Measurements from ENCODE around the gene LYPD8.

LYPD8 gene

DNA sequence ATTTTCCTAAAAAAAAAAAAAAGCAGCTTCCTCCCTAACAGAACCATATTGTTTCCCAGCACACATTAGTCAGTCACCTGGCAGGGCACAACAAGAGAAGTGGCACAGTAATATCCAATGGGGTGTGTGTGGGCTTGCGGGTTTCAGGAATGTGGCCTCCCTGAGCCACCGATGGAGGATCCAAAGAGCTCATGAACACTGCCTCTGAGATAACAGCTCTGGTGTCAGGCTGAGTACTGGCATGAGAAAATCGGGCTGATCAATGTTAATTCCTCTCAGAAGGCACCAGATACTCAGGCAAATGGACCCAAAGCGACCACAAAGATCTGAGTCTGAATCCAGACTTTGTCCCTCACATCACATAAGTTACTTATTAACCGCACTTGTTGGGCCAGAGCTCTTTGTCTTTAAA, 2.2 kb upstream of the LYPD8 start:
- DNase-seq (ENCODE audit: low read depth), result no peak

GRCh38 chr1:248756636-248757035, 1.1 kb upstream of the LYPD8 start:
- no peak for DNase-seq (ENCODE audit: low read depth)

DNA sequence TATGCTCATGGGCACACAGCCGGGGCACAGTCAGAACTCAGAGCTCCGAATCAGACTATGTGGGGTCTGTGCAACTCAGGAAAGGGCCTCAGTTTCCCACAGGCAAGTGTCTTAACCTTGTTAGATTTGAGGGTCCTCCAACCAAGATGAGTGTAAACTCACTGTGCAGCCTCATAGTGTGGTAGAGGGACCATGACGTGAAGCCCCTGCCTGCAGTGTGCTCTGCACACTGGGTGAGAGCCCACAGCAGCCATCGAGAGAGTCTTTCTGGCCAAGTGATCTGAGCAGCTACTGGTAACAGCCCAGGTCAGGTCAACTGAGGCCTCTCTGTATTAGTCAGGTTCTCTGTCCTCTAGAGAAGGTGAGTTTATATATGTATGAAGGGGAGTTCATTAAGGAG, 592 bp upstream of the LYPD8 start:
- DNase-seq (ENCODE audit: low read depth), result no peak

DNA sequence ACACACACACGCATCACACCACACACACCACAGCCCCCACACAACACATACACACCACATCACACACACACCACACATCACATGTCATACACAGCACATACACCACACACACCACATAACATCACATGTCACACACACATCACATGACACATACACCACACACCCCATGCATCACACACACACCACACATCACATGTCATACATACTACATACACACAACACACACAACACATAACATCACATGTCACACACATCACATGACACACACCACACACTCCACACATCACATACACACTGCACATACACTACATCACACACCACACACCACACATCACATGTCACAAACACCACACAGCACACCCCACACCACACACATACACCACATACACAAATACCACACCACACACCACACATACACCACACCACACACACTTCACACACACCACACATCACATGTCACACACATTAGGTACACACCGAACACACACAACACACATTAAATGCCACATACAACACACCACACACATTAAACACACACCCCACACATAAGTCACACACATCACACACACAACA, 1.8 kb downstream of the LYPD8 start:
- DNase-seq (ENCODE audit: low read depth), result no peak

DNA sequence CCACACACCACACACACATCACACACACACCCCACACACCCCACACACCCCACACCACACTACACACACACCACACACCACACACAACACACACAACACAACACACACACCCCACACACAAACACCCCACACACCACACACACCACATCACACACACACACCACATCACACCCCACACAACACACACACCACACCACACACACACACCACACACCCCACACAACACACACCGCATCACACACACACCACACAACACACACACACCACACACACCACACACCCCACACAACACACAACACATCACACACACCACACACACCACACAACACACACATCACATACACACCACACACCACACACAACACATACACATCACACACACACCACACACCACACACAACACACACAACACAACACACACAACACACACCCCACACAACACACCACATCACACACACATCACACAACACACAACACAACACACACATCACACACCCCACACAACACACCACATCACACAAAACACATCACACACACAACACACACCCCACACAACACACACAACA, 2.4 kb downstream of the LYPD8 start:
- no peak for DNase-seq (ENCODE audit: low read depth)

- DNase-seq (ENCODE audit: low read depth), result peak; percentile 18
These were observed 3.2 kb downstream of the LYPD8 start for GRCh38 chr1:248752161-248753028.

DNA sequence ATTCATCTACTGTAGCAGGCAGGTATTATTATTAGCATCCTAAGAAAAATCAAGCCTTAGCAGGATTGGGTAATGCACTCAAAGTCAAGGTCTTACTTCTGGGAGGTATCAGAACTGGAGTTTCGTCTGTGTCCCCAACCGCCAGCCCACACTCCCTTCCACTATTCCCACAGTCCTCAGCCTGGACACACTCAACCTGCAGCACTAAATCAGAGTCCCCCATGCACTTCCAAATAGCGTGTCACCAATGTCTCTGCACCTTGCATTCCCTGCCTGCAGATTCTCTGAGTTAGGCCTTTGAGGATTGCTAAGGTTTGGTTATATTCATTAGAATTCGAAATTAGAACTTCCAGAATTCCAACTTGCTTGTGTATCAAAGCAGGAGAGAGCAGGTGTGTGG, 3.9 kb downstream of the LYPD8 start:
- DNase-seq (ENCODE audit: low read depth), result no peak

- no peak for DNase-seq (ENCODE audit: low read depth)
These were observed 4.4 kb downstream of the LYPD8 start for GRCh38 chr1:248751142-248751541.

DNA sequence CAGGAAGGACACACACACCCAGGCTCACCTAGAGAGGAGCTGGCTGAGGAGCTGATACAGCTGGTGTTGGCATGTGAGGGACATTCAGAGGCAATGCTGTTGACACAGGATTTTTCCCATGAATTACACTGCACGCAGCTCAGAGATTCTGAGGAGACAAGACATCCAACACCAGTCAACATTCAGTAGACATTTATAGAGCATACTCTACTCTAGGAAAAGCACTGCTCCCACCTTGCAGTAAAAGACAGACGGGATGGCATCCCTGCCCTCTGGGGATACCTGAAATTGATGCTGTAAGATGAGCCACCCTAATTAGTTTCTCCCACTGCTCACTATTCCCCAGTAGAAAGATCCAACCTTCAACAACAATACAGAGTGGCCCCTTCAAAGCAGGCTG, 5.1 kb downstream of the LYPD8 start:
- no peak for DNase-seq (ENCODE audit: low read depth)

DNA sequence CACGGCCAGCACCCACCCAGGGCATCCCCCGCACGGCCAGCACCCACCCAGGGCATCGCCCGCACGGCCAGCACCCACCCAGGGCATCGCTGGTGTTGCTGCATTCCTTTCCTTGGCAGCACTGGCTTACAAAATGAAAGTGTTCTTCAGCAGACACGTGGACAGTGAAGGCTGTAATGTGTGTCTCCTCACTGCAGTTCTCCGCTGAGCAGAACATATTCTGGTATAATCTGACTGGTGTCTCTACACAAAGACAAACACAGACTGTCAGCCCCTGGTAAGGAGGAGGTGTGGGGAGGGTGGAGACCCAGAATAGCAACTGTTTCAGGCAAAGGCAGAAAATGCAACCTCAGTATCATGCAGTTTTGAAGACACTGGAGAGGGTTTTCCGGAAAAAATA, 7.3 kb downstream of the LYPD8 start:
- DNase-seq (ENCODE audit: low read depth), result no peak

GRCh38 chr1:248740876-248741275, 14.7 kb downstream of the LYPD8 start:
- DNase-seq (ENCODE audit: low read depth), result no peak

GRCh38 chr1:248739572-248740205, 15.9 kb downstream of the LYPD8 start:
- DNase-seq (ENCODE audit: low read depth), result no peak

- no peak for DNase-seq (ENCODE audit: low read depth)
These were observed 18.1 kb downstream of the LYPD8 start for GRCh38 chr1:248737457-248737856.

DNA sequence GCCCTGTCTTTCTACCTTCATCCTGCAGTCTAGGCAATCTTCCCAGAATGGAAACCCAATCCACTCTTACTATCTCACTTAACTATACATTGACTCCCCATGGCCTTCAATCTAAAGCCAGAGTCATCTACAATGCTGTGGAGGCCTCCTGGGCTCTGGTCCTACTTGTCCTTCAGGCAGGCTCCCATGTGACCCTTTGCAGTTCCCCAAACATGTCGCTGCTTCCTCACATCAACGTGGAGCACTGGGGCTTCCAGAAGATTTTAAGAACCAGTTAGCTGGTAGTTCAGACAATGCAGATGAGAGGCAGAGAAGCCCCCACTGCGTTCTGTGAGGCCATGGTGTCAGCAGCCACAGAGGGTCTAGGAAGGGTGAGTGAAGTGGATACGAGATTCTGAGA, 18.6 kb downstream of the LYPD8 start:
- DNase-seq (ENCODE audit: low read depth), result no peak

DNA sequence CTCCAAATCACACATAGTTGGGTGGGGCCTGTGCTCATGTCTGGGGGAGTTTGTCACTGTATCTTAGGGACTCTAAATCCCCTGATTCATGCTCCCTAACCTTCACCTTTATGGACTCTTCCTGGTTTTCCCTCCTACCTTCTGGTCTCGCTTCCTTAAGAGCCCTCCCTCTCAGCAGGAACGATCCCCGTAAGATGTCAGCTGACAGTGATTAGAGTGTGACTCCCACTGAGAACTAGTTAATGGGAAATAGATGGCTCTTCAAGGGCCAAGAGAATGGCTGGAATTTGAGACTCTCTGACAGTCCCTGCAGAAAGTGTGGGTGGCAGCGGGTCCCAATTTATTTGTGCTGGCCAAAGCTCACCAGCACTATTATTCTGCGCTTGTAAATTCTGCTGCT, 22.0 kb downstream of the LYPD8 start:
- DNase-seq (ENCODE audit: low read depth), result no peak

DNA sequence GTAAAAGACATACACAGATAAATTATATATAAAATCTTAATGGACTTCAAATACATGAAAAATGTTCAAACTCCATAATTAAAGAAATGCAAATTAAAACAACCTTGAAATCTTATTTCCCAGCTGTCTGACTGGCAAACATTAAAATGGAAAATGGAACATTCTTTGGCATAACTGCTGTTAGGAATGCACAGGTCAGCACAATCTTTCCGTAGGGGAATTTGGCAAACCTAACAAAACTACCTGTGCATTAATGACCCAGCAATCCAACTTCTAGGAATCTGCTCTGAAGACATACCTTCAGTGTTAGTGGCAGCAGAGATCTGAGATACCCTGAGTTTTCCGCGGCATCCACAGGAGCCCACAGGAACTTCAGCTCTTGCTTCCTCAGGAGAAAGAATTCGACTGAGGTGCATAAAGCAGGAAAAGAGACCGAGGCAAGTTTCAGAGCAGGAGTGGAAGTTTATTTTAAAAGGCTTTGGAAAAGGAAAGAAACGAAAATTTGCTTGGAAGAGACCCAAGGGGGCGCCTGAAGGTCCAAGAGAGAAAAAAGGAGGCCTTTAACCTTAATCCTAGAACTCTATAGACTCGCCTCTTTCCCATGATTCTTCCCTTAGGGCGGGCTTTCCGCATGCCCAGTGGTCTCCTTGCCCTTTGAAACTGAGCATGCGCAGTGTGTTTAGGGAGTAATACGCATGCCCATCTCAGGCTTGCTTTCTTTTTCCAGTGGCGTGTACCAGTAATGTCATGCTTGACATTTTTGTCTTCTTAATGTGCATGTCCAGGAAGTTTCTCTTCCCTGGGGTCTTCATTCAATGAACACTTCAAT, 24.8 kb downstream of the LYPD8 start:
- no peak for DNase-seq (ENCODE audit: low read depth)

DNA sequence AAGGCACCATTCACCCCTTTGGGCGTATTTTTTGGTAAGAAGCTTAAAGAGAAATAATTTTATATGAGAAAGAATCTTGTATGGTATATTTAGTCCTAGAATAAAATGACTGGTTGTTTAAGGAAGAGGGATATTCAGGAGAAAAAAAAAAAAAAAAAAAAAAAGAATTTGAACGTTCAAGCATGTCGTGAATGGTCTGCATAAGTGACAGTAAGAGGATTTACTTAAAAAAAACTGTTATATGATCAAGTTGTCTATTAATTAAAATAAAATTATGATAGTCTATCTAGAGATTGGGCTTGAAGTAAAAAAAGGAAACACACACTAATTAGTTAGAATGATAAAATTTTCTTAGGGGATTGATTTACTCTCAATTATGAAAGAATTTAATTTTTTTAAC, 41.3 kb downstream of the LYPD8 start:
- DNase-seq (ENCODE audit: low read depth), result peak; percentile 25

DNA sequence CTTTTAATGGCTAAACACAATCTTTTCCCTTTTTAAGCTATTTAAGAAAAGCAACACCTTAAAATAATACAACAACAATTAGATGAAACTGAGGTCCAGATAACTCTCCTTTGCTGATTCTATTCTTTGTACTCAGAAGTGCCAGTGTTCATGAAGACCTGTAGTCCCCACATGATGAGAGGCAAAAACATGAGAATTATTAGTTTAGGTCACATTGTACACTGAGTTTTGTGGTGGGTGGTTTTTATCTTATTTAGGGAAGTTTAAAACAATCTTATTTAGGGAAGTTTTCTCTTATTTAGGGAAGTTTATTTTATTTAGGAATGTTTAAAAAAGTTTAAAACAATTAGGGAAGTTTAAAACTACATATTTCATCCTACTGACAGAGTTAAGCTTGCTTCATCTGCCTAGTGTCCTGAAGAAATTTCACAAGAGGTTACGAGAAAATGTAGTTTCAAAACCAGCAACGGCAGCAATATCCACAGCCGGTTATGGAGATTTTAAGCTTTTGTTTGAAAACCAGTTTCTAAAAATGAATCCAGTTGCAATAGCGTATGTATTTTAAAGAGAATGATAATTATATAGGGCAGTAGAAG, 45.2 kb downstream of the LYPD8 start:
- DNase-seq (ENCODE audit: low read depth), result no peak

GRCh38 chr1:248704606-248705005, 51.0 kb downstream of the LYPD8 start:
- no peak for DNase-seq (ENCODE audit: low read depth)

GRCh38 chr1:248703674-248704073, 51.9 kb downstream of the LYPD8 start:
- peak; percentile 5 for DNase-seq (ENCODE audit: low read depth)

DNA sequence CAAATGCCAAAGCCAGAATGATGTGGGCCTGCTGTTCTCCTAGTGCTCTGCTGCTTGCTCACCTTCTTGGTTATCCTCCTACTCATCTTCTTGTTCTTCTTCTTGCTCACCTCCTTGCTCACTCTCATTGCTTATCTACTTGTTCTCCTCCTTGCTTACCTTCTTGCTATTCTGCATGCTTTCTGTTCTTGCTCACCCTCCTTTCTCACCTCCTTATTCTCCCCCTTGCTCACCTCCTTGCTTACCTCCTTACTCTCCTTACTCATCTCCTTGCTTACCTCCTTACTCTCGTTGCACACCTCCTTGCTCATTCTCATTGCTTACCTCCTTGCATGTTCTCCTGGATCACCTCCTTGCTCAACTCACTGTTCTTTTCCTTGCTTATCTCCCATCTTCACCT, 52.8 kb downstream of the LYPD8 start, which contains the start of gene OR14I1:
Gene OR14I1 (minus strand): TSS at position 53 of the 400 bp plus-strand sequence.
- DNase-seq (ENCODE audit: low read depth), result no peak

DNA sequence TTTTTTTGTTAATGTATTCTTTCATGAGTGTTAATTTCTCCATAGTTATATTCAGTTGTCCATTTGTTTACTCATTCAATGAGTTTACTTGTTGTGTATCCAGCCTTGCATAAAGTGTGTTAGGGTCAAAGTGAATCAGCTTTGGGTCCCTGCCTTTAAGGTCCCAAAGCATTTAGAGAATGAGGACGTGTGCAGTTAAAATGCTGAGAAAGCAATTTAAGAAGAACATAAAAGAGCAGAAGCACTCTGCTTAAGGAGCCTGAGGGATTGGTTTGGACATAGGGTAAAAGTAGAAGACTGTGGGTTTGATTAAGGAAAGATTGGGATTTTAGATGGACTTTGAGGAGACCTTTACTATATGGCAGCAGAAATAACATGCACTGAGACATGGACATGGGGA, 56.5 kb downstream of the LYPD8 start:
- no peak for DNase-seq (ENCODE audit: low read depth)

Data from ELR (cell line).